ENCODE measurements around the gene SLC35G4. TPM values are rescaled to one million over a fixed set of nuclear protein-coding genes. Genes with fewer than 3 reads are reported as not detected.

The SLC35G4 gene
- total RNA-seq, 1 experiment from 2014 or later = not detected

- no peak overlapping the region for H3K4me3 ChIP-seq (ENCODE audit: low read depth, low read length)
- ChIA-PET POLR2A (no interaction called here), CTCF (no interaction called here)
- no TSS peak for BruUV-seq (replicated peaks)
- TF ChIP-seq, protein P1, sequence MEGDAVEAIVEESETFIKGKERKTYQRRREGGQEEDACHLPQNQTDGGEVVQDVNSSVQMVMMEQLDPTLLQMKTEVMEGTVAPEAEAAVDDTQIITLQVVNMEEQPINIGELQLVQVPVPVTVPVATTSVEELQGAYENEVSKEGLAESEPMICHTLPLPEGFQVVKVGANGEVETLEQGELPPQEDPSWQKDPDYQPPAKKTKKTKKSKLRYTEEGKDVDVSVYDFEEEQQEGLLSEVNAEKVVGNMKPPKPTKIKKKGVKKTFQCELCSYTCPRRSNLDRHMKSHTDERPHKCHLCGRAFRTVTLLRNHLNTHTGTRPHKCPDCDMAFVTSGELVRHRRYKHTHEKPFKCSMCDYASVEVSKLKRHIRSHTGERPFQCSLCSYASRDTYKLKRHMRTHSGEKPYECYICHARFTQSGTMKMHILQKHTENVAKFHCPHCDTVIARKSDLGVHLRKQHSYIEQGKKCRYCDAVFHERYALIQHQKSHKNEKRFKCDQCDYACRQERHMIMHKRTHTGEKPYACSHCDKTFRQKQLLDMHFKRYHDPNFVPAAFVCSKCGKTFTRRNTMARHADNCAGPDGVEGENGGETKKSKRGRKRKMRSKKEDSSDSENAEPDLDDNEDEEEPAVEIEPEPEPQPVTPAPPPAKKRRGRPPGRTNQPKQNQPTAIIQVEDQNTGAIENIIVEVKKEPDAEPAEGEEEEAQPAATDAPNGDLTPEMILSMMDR (IDR thresholded peaks at IDR 0.05; ENCODE audit: insufficient read depth in 1 of 2, low read depth in 1 of 2, low read length in 1 of 2, severe bottlenecking in 1 of 2, unreplicated experiment in 1 of 2) = no peak
- H3K9me3 Mint-ChIP-seq (ENCODE audit: unreplicated experiment) = no peaks in the 10 kb centered on the region
- no peak overlapping the region for H3K4me3 Mint-ChIP-seq (ENCODE audit: unreplicated experiment)
- 0 out of 2 replicates have a peak, but pooled peaks cover 3% of the 10 kb centered on the region for H3K9me3 ChIP-seq
- H3K36me3 Mint-ChIP-seq (ENCODE audit: insufficient read depth, unreplicated experiment) = no peaks in the 10 kb centered on the region
- intact Hi-C loops (cut with micrococcal nuclease; ENCODE audit: unreplicated experiment) = no loop called here
- no peaks in the 10 kb centered on the region for H3K4me1 ChIP-seq
- DNase-seq = no peak
- no peaks in the 10 kb centered on the region for H3K36me3 ChIP-seq (ENCODE audit: control insufficient read depth, insufficient read depth, low read length)
- H3K27me3 ChIP-seq (replicated peaks; ENCODE audit: control insufficient read depth, insufficient read depth, low read length) = no peaks in the 10 kb centered on the region
- peaks cover 3% of the 10 kb centered on the region for H3K27me3 Mint-ChIP-seq (ENCODE audit: insufficient read depth, unreplicated experiment)
- H3K27ac Mint-ChIP-seq (ENCODE audit: unreplicated experiment) = no peak overlapping the region
- no peaks in the 10 kb centered on the region for H3K4me1 Mint-ChIP-seq (ENCODE audit: low read depth, unreplicated experiment)
Observed at GRCh38 chr18:11587432-11587831, 22.0 kb upstream of the SLC35G4 start.

GRCh38 chr18:11587846-11588245 is 21.6 kb upstream of the SLC35G4 start:
- no peak for DNase-seq
- TF ChIP-seq, protein P1 (IDR thresholded peaks at IDR 0.05; ENCODE audit: insufficient read depth in 1 of 2, low read depth in 1 of 2, low read length in 1 of 2, severe bottlenecking in 1 of 2, unreplicated experiment in 1 of 2) = no peak
- Mint-ChIP-seq H3K4me3 (ENCODE audit: unreplicated experiment) (no peak overlapping the region), H3K27me3 (ENCODE audit: insufficient read depth, unreplicated experiment) (peaks cover 3% of the 10 kb centered on the region), H3K4me1 (ENCODE audit: low read depth, unreplicated experiment) (no peaks in the 10 kb centered on the region), H3K36me3 (ENCODE audit: insufficient read depth, unreplicated experiment) (no peaks in the 10 kb centered on the region), H3K27ac (ENCODE audit: unreplicated experiment) (no peak overlapping the region), H3K9me3 (ENCODE audit: unreplicated experiment) (no peaks in the 10 kb centered on the region)
- intact Hi-C loops (cut with micrococcal nuclease; ENCODE audit: unreplicated experiment) = no loop called here
- no peaks in the 10 kb centered on the region for H3K4me1 ChIP-seq
- H3K9me3 ChIP-seq = 0 out of 2 replicates have a peak, but pooled peaks cover 3% of the 10 kb centered on the region
- H3K36me3 ChIP-seq (ENCODE audit: control insufficient read depth, insufficient read depth, low read length) = no peaks in the 10 kb centered on the region
- BruUV-seq (replicated peaks) = no TSS peak
- no peak overlapping the region for H3K4me3 ChIP-seq (ENCODE audit: low read depth, low read length)
- CTCF ChIA-PET = no interaction called here
- H3K27me3 ChIP-seq (replicated peaks; ENCODE audit: control insufficient read depth, insufficient read depth, low read length) = no peaks in the 10 kb centered on the region
- POLR2A ChIA-PET = no interaction called here

- POLR2A ChIA-PET = no interaction called here
- intact Hi-C loops (cut with micrococcal nuclease; ENCODE audit: unreplicated experiment) = no loop called here
- H3K27me3 Mint-ChIP-seq (ENCODE audit: insufficient read depth, unreplicated experiment) = peaks cover 8% of the 10 kb centered on the region
Observed at GRCh38 chr18:11591957-11592356, 17.4 kb upstream of the SLC35G4 start.

More at GRCh38 chr18:11591957-11592356, 17.4 kb upstream of the SLC35G4 start:
- Mint-ChIP-seq H3K36me3 (ENCODE audit: insufficient read depth, unreplicated experiment) (no peaks in the 10 kb centered on the region), H3K9me3 (ENCODE audit: unreplicated experiment) (peaks cover 9% of the 10 kb centered on the region), H3K4me1 (ENCODE audit: low read depth, unreplicated experiment) (no peaks in the 10 kb centered on the region), H3K27ac (ENCODE audit: unreplicated experiment) (no peak overlapping the region), H3K4me3 (ENCODE audit: unreplicated experiment) (no peak overlapping the region)
- TF ChIP-seq, protein P1 (IDR thresholded peaks at IDR 0.05; ENCODE audit: insufficient read depth in 1 of 2, low read depth in 1 of 2, low read length in 1 of 2, severe bottlenecking in 1 of 2, unreplicated experiment in 1 of 2) = no peak
- H3K36me3 ChIP-seq (ENCODE audit: control insufficient read depth, insufficient read depth, low read length) = no peaks in the 10 kb centered on the region
- BruUV-seq (replicated peaks) = no TSS peak
- 0 out of 2 replicates have a peak, but pooled peaks cover 3% of the 10 kb centered on the region for H3K9me3 ChIP-seq
- peak in 1 of 2 experiments; percentile 12 for DNase-seq
- no peak overlapping the region for H3K4me3 ChIP-seq (ENCODE audit: low read depth, low read length)
- CTCF ChIA-PET = no interaction called here
- H3K4me1 ChIP-seq = no peaks in the 10 kb centered on the region
- no peaks in the 10 kb centered on the region for H3K27me3 ChIP-seq (replicated peaks; ENCODE audit: control insufficient read depth, insufficient read depth, low read length)
